Activated CD4-positive, alpha-beta T cell treated with anti-CD3 and anti-CD28 coated beads, Interleukin-2, amount 50 U/mL, for 24 hours (primary cell): Measurements from ENCODE around the gene UBR1.
"Not testable (repeated sequence)": the region's sequence is repeated elsewhere in the genome, so short reads cannot be mapped to it uniquely, and the experiment has no call there.

Experiments
- DNase-seq, 2 donors: peaks; one replicate each; pipeline ENCODE4 v3.0.0-alpha.2; 2020; ENCODE audit warnings: low read depth in 1 of 2, low spot score in 1 of 2

UBR1 gene

GRCh38 chr15:42915654-42916315 is 190.1 kb downstream of the UBR1 start:
- DNase-seq = no peak

GRCh38 chr15:42914728-42915497 is 190.9 kb downstream of the UBR1 start:
- DNase-seq = no peak

- no peak for DNase-seq
Observed at GRCh38 chr15:42911058-42911592, 194.7 kb downstream of the UBR1 start.

GRCh38 chr15:42908538-42908937 is 197.3 kb downstream of the UBR1 start:
- no peak for DNase-seq

- DNase-seq = no peak
Observed at GRCh38 chr15:42903388-42904324, 202.2 kb downstream of the UBR1 start.

- DNase-seq = not testable (repeated sequence)
Observed at GRCh38 chr15:42893911-42894310, 211.9 kb downstream of the UBR1 start.
